Measurements from ENCODE around the gene L3MBTL2.

GRCh38 chr22:41260871-41261270 lies 55.8 kb downstream of the L3MBTL2 start:
- TF ChIP-seq EZH2 (IDR thresholded peaks at IDR 0.05; ENCODE audit: borderline replicate concordance) = no peak
- TF ChIP-seq CTCF (IDR thresholded peaks at IDR 0.05; ENCODE audit: poor library complexity) = no peak
- TF ChIP-seq EZH2phosphoT487 (IDR thresholded peaks at IDR 0.05; ENCODE audit: low read depth, severe bottlenecking, unreplicated experiment) = no peak
